Stimulated activated CD8-positive, alpha-beta memory T cell treated with anti-CD3 and anti-CD28 coated beads, Interleukin-12 subunit alpha, Interleukin-12 subunit beta, amount 100 ng/mL, for 24 hours (primary cell): Measurements from ENCODE around the gene FAM222A.

Experiments used
- DNase-seq: peaks from one replicate; pipeline ENCODE4 v3.0.0-alpha.2; 2020; ENCODE audit errors: extremely low read depth

Gene FAM222A

DNA sequence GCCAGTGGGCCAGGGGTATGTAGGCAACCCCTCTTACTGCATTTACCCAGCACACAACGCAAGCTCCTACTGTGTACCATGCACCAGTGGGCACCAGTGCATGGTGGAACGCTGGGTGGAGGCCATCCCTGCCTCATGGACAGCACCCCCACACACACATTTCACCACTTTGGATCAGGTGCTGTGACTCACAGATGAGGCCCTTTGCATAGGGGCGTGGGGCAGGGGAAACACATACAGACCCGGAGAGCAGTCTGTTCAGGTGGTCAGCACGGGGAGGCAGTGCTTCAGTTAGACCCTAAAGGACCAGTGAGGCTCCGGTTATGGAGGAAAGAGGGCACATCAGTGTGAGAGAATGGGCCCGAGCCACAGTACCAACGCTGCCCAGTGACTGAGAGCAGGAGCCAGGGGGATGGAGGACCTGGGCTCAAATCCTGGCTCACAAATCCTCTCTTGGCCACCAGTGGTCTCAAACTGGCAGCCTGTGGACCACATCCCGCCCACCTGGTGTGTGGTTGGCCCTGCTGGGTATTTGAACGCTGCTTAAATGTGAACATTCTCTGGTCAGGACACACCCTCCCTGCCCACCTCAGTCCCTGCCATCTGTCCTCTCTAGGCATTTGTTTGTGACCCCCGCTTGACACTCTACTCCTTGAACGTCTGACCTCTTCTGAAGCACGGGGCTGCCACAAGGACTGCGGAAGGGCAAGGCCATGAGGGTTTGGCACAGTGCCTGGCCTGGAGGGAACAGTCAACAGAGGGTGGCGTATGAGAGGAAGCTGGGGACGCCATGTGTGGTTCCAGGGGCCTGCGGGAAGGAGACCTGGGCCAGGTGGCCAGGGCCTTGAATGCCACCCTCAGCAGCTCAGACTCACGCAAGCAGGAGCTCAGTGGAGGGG, 46.7 kb downstream of the FAM222A start:
- DNase-seq, result no peak

DNA sequence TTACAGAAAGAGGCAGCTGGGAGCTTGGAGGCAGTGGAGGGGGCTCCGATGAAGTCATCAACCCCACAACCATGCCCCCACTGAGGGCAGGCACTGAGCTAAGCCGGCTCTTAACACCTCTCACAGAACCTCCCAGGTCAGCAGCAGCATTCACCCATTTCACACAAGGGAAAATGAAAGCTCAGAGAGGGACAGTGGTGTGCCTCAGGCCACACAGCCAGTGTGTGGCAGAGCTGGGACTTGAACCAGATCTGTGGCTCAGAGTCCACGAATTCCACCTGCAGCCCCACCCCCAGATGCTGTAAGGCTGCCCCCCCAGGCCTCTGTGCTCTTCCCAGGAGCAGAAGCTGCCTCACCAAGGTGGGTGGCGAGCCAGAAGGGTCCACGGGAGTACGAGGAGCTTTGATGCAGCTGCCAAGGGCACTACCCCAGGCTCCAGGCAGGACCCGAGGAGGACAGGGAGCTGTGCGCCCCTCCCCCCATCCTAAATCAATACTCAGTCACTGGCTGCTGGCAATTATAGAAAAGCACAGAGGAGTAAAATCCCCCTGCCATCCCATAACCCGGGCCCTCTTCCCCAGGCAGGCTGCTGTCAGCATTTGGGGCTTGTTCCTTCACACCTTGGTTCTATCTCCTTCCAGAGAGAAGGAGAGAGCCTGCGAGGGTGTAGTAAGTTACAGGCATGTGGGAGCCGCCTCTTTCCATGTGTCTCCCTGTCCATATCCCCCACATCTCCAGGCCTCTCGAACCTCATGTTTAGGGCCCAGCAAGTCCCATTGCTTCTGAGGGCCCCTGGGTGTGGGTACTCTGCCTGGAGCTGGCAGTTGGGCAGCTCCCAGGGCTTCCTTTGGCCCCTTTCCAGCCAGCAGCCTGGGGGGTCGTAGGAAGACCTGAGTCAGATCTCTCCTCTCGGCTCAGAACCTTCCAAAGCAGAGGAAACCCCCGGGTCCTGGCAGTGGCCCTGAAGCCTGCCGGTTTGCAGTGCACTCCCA, 47.6 kb downstream of the FAM222A start:
- no peak for DNase-seq

DNA sequence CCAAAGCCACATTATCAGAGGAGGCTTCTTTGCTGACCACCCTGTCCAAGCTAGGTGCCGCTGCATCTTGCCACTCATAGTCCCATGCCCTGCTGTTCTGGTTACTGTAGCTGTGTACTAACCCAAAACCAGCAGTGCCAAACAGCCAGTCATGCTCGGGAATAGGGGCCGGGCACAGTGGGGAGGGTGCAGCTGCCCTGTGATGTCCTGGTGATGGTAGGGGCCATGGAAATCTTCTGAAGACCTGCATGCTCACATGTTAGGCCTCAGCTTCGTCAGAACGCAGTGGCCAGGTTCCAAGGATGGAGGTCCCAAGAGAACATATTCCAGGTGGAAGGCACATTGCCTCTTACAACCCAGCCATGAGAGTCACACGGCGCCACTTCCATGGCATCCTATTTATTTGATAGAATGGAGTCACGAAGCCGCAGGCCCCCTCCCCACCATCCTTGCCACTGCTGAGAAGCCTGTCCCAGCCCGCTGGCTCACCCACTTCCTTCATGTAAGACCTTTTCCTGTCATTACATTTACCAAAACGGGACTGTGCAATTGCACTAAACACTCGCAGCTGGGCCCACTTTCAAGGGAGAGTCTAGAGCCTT, 48.5 kb downstream of the FAM222A start:
- DNase-seq, result no peak

DNA sequence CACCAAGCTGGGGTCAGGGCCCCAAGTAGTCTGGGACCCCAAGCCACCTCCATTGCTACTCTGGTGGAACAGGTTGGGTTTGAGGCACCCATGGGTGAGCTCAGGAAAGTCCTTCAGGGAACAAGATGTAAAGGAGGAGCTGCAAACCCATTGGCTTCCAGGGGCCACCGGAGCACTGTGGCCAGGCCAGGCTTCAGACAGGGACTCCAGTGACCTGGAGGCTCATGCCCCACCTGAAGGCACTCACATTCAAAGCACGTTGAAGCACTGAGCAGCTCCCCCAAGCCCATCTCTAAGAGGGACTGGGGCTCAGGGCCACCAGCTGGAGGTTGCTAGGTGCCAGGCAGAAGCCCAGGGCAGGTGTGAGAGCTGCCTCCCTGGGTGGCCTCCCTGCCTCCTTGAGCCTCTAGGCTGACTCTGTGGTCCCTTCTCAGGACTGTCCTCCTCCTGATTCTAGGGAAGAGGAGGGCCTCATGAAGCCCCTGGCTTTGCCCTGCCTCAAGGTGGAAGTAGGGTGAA, 49.1 kb downstream of the FAM222A start:
- no peak for DNase-seq

DNA sequence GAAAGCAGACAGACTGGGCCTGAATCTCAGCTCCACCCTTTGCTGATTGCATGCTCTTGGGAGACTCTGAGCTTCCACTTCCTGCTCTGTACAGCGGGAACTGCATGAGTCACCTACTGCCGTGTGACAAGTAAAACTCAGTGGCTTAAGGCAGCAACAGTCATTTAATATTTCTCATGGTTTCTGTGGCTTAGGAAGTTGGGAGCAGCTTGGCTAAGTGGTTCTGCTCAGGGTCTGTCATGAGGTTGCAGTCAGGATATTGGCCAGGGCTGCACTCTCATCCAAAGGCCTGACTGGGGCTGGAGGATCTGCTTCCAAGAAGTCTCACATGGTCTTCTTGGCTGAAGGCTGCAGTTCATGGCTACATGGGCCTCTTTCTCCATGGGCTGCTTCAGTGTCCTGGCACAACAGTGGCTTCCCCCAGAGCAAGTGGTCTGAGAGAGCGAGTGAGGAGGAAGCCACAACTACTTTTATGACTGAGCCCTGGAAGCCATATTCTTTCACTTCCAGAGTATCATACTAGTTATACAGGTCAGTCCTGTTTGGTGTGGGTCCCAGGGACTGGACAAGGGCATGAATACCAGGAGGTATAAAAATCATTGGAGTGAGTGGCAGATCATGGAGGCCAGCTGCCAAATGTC, 49.7 kb downstream of the FAM222A start:
- DNase-seq, result no peak

DNA sequence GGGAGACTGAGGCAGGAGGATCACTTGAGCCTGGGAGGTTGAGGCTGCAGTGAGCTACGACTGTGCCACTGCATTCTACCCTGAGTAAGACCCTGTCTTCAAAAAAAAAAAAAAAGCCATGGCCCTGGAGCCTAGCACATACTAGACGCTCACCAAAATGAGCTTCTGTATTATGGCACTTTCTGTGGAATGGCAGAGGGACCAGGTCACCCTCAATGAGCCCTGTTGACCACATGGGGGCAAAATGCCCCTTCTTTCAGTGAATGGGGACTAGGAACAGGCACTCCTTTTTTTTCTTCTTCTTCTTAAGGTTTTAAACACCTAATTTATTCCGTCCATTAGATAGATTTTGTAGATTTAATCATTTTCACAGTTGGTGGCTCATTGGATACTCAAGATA, 50.5 kb downstream of the FAM222A start:
- DNase-seq, result no peak

DNA sequence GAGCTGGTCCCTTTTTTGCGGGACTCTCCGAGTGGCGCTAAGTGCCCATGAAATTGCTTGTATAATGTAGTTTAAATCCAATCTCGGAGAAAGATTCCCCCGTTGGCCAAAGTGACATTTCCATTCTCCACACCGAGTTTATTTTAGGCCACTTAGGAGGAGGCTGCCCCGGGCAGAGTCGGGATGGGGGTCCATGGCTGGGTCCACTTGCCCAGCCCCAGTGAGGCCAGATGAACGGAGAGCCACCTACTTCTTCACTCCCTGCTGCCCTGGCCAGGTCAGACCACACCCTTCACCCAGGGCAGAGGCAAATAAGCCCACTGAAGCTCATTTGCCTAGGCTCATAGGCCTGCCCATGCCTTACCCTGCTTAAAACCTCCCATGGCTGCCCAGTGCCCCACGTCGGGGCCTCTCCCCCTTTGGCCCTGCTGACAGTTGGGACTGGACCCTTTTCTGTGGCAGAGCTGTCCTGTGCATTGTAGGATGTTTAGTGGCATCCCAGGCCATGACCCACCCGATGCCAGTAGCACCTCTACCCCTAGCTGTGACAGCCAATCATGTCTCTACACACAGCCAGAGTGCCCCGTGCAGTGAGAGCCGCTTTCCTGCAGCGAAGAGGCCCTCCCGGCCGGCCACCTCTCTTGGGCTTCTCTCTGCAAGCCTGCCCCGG, 51.3 kb downstream of the FAM222A start:
- no peak for DNase-seq

DNA sequence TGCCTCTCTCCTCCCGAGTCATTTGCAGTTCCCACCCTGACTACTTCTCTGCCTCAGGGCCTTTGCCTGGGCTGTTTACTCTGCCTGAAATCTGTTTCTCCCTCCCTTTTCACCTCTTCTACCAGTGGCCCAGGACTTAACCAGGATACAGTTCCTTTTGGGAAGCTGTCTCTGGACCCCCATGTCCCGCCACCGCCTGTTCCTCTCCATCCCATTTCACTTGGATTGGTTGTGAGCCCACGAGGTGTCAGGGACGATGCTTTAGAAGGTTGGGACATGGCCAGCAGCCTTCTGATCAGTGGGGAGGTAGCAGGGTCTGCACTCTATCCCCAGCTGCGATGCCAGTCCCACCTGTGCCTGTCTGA, 51.8 kb downstream of the FAM222A start:
- no peak for DNase-seq

DNA sequence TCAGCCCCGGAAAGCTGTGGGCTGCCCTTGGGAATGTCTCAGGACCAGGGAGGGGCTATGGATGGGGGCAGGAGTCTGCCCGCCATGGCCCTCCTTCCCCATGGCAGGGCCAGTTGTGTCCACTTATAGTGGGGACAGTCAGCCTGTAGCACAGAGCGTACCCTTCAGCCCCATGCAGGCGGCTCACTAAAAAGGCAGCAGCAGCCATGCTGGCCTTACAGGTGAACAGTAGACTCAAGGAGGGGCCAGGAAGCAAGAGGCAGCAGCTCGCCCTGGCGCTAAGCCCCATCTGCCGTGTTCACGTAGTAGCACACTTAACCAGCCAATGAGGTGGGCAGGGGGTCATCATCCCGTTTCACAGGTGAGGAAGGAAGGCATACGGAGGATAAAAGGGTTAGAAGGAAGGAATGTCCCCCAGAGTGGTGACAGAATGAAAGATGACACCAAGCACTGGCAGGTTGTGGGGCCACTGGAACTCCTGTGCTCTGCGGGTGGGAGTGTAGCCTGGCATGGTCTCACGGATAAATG, 52.7 kb downstream of the FAM222A start:
- DNase-seq, result no peak

DNA sequence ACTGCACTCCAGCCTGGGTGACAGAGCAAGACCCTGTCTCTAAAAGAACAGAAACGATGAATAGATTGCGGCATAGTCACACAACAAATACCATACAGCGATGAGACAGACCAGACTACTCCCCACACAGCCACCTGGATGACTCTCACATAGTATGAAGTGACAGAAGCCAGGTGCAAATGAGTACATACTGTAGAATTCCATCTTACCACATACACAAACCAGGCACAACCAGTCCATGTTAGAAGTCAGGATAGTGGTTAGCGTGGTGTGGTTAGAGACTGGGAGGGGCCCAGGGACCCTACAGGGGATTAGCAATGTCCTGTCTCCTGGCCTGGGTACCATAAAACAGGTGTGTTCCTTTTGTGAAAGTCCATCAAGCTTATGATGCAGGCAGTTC, 53.8 kb downstream of the FAM222A start:
- DNase-seq, result no peak

DNA sequence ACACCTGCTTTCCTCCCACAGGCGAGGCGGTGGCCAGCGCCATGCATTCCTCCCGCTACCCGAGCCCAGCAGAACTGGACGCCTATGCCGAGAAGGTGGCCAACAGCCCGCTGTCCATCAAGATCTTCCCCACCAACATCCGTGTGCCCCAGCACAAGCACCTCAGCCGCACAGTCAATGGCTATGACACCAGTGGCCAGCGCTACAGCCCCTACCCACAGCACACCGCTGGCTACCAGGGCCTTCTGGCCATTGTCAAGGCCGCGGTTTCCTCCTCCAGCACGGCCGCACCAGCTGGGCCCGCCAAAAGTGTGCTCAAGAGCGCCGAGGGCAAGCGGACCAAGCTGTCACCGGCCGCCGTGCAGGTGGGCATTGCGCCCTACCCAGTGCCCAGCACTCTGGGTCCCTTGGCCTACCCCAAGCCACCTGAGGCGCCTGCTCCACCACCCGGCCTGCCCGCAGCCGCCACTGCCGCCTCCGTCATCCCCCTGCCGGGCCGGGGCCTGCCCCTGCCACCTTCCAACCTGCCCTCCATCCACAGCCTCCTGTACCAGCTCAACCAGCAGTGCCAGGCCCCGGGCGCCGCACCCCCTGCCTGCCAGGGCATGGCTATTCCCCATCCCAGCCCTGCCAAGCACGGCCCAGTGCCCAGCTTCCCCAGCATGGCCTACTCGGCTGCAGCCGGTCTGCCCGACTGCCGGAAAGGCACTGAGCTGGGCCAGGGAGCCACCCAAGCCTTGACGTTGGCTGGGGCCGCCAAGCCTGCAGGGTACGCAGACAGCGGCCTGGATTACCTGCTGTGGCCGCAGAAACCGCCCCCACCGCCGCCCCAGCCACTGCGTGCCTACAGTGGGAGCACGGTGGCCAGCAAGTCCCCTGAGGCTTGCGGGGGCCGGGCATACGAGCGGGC, 54.6 kb downstream of the FAM222A start:
- no peak for DNase-seq

DNA sequence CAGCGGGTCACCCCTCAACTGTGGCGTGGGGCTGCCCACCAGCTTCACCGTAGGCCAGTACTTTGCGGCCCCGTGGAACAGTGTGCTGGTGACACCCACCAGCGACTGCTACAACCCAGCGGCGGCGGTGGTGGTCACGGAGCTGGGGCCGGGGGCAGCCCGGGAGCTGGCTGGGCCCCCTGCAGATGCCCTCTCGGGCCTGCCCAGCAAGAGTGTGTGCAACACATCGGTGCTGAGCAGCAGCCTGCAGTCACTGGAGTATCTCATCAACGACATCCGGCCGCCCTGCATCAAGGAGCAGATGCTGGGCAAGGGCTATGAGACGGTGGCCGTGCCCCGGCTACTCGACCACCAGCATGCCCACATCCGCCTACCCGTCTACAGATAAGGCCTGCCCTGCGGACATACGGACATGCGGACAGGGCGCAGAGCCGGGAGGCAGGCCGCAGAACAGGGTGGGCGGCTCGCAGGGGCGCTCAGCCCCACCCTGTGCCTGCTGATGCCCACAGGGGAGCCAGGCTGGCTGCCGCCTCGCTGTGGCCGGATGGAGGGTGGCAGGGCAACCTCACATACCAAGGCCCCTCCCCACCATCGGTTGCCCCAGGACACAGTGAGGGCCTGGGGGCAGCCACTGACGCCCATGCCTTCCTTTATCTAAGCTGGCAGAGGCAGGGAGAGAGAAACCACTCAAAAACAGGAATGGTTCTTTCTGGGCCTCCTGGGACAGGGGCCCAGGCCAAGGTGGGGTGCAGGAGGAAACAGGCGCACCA, 55.5 kb downstream of the FAM222A start:
- no peak for DNase-seq

DNA sequence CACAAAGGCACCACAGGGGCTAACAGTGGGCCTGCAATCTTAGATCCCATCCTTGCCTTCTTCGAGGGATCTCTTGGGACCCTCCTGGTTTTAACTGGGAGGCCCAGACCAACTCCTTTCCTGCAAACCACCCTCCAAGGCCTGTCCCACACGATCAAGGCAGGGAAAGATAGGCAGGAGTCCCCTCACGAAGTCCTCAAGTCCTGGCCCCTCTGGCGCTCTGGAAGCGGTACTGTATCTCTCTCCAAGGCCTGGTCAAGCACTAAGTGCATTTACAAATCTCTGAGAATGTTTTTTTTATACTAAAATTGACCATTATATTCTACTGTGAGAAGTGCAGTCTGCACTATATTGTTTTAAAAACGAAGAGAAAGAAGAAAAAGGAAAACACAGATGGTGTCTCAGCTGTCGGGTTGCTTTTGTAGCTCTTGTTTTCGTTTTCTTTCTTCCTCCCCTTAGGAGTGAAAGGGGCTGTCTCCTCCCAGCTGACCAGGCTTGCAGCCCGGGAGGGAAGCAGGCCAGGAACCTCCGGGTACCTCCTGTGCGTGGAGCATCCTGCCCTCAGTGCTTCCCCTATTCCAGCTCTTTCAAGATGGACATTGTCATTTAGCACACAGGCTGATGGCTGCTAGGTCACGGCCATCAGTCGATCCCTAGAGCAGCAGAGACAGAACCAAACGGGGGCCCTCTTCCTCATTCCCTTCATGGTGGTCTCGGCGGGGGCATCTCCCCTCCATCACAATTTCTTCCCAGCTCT, 56.7 kb downstream of the FAM222A start:
- no peak for DNase-seq

DNA sequence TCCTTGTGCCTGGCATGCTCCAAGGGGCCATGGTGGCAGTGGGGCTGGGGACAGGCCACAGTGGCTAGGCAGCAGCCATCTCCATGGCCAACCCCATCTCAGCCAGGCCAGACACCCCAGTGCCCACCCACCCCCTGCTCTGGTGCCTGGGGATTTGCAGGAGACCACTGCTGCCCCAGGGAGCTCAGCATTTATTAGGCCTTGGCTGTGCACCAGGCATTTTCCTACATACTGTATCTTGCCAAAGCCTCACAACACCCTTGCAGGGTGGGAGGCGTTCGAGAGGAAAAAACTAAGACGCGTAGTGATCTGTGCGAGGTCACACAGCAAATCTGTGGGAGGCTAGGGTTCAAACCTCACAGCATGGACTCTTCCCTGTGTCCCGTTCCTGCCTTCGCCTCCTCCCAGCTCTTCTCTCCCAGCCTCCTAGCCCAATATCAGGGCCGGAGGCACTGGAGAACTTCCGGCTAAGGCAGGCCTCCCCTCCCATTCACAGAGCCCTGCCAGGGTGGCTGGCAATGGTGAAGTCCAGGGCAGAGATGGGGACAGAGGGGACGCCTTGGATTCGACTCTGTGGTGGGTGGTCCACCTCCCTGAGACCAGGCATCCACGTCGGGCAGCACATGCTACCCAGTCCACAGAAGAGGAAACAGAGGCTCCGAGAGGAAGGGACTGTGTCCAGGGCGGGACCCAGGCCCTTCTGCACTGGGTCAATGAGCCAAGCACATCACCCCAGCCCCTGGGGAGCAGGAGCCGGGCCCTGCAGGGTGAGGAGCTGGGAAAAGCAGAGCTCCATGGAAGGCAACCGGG, 57.4 kb downstream of the FAM222A start:
- DNase-seq, result no peak

DNA sequence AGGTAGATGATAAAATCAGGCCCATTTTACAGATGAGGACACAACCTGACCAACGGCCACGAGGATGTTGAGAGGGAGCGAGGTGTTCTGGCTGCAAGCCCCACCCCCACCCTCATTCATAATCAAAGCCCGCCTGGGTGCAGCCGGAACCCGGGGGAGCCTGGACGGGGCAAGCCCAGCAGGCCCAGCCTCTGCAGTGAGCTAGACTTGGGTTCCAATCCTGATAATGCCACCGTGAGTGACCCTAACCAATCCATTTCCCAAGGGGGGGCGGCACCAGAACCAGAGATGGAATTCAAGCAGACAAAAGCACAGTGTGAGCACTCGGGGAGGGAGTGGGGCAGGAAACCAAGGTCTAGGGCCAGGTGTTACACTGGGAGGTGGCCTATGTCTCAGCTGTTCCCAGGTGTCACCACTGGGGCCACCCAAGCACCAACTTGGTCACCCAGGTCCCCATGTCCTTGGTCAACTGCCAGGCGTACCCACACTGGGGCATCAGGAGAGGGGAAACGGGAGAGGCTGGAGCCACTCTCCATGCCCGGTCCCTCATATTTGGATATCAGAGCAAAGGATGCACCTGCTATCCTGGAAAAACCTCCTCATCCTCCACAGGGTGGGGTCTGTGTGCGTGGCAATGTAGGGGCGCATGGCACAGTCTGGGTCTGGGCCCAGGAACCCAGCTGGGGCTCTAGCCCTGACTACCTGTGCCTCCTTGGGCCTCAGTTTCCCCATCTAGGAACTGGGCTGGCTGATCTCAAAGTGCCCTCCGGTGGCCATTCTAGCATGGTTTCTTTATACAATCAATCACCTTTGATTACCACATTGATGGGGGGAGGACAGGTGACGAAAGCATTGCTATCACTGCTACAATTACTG, 58.4 kb downstream of the FAM222A start:
- no peak for DNase-seq

DNA sequence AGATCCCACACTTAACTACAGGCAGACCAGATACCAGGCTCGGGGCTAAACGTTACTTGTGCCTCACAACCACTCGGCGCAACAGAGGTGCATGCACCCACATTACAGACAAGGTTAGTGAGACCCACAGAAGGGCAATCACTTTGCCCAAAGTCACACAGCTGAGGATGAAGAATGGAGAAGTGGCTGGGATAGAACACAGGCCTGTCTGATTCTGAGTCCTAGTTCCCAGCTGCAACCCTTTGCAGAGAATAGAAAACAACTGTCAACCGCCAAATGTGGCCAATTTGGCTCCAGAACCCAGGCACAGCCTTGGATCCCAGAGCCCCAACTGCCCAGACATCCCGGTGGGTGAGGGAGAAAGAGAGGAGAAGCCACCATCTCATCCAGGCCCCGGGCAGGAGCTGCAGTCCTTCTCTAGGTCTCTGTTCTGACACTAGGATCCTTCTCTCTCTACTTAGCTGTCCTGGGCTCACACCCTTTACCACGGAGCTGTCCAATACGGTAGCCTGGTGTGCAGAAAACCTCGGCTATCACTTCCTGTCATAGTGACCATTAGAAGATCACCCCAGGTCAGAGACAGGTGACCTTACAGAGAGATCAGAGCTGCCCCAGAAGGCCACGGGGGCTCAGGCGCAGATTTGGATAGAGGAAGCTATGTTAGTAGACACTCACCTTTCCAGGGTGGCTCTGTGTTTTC, 59.1 kb downstream of the FAM222A start:
- DNase-seq, result no peak
